Activated CD4-positive, alpha-beta T cell treated with anti-CD3 and anti-CD28 coated beads, Interleukin-2, amount 50 U/mL, for 1 hour (primary cell): ENCODE results near the gene HVCN1.

ENCODE experiments used
- DNase-seq: peaks from one replicate; pipeline ENCODE4 v3.0.0-alpha.2; 2020

HVCN1 gene

DNA sequence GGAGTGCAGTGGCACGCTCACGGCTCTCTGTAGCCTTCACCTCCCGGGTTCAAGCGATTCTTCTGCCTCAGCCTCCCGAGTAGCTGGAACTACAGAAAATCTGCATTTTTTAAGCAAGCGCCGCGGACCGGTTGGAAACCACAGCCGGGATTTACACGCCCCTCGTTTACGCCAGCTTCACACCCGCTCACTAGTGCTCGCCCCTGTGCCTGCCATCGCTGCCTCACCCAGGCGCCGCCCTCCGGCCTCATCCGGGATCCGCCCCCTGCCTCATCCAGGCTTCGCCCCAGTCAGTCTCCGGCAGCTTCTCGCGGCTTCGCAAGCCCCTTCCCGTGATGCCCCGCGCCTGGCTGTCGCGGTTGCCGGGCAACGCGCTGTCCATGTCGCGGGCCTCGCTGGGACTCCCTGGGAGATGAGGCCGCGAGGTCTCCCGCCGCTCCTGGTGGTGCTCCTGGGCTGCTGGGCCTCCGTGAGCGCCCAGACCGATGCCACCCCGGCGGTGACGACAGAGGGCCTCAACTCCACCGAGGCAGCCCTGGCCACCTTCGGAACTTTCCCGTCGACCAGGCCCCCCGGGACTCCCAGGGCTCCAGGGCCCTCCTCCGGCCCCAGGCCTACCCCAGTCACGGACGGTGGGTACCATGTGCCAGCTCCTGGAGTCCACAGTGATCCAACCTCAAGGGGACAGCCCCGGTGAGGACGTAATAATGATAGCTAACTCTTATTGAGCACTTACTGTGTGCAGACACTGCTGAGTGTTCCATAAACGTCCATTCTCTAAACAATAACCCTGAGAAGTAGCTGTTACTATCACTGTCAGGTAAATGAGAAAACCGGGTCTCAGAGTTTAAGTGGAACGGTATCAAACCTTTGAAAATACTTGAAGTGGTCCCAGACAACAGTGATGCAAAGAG lies 74.9 kb downstream of the HVCN1 start, which contains the start of gene TCTN1:
TSS of gene TCTN1 (plus strand) at position 359 of the 914 bp plus-strand sequence. CDS start at position 413, 54 bp downstream.
- peak; percentile 95 for DNase-seq

DNA sequence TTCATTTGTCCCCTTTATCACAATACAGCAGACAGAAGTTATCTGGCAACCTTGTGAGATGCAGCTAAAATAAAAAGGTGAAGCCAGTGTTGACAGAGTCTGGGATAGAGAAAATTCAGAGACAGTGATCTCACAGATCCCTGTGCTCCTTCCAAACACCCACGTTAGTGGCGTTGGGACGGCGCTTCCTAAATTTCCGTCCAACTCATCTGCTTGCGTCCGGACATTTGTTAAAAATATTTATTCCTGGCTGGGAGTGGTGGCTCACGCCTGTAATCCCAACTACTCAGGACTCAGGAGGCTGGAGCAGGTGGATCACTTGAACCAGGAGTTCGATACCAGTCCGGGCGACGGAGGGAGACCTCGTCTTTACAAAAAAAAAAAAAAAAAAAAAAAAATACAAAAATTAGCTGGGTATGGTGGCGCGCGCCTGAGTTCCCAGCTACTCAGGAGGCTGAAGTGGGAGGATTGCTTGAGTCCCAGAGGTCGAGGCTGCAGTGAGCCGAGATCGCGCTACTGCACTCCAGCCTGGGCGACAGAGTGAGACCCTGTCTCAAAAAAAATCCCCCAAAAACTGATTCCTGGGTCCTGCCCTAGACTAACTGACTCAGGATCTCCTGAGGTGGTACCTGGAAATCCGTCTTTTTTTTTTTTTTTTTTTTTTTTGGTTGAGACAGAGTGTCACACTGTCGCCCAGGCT lies 75.7 kb downstream of the HVCN1 start:
- DNase-seq, result no peak

DNA sequence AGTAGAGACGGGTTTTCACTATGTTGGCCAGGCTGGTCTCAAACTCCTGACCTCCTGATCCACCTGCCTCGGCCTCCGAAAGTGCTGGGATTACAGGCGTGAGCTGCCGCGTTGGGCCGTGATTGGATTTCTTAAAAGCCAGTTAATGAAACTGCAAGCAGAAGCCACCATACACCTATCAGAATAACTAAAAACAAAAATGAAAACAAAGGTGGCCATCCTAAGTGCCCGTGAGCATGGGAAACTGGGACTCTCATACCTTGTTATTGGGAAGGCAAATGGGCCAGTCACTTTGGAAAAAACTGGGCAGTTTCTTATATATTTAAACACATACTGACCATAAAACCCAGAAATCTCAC lies 82.7 kb downstream of the HVCN1 start:
- DNase-seq, result no peak

DNA sequence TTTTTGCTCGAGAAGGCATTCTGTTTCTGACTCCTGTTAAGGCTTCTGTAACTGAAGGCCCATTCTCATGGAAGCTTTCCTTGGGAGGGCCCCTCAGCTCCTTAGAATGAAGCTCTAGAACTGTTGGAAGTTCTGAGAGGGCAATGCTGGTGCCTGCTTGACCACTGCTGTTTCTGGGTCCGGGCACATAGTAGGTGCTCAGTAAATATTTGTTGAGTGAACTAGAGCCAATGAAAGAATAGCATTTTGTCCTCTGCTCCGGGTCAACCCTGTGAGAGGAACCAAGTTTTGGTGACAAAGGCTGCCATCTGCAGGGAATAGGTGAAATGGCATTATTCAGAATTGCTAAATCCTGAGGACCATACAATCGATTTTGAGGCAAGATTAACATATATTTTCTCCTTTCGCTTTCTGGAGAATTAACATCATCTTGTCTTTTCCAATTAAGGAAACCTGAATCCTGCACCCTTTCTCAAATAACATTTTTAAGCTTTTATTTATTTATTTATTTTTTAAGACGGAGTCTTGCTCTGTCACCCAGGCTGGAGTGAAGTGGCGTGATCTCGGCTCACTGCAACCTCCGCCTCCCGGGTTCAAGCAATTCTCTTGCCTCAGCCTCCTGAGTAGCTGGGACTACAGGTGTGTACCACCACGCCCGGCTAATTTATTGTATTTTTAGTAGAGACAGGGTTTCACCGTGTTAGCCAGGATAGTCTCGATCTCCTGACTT lies 86.7 kb downstream of the HVCN1 start:
- DNase-seq, result peak; percentile 29

DNA sequence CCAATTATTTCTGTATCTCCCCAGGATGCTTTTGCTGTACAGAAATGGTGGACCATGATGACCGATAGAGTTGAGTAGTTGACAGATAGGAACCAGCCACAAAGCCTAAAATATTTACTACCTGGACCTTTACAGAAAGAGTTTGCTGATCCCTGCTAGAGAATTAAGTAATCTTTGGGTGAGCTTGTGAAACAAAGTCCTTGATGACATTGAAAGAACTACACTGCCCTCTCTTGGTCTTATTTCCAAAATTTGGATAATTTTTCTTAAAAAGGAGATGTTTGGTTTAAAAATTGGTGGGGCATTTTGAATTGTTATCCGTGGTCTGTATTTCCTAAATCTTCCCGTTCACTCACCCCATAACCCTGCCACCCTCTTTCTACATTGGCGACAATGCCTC lies 88.7 kb downstream of the HVCN1 start:
- DNase-seq, result no peak

DNA sequence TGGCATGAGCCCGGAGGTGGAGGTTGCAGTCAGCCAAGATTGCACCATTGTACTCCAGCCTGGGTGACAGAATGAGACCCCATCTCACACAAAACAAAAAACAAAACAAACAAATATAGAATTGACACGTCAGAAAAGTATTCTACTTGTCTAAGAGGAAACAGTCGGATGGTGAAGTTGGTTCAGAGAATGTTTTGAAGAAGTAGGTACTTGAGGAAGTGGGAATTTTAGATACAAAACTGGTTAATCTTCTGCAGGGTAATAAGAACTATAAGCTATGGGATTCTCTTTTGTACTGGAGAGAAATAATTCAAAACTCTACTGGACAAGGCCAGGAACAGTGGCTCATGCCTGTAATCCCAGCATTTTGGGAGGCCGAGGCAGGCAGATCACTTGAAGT lies 89.6 kb downstream of the HVCN1 start:
- DNase-seq, result no peak
